WERI-Rb-1 (cell line): ENCODE results near the gene VIM.
A peak's percentile ranks its signal among the peaks of the same experiment; 100 is the strongest.
"Not testable (repeated sequence)": the region's sequence is repeated elsewhere in the genome, so short reads cannot be mapped to it uniquely, and the experiment has no call there.

Experiments
- DNase-seq: peaks from one replicate; pipeline ENCODE4 v3.0.0-alpha.2; 2020
- H3K27ac ChIP-seq: fragments of 250-450 bp; sonication (Bioruptor Pico); 2 replicates; pipeline ENCODE4 v1.5.1; 2020; ENCODE audit warnings: mild to moderate bottlenecking, moderate library complexity
- H3K27me3 ChIP-seq: fragments of 250-450 bp; sonication (Bioruptor Pico); 2 replicates; pipeline ENCODE4 v1.5.1; 2021; ENCODE audit warnings: mild to moderate bottlenecking, low read depth, moderate library complexity; ENCODE audit not compliant: insufficient read depth, severe bottlenecking
- H3K36me3 ChIP-seq: fragments of 250-450 bp; sonication (Bioruptor Pico); 2 replicates; pipeline ENCODE4 v1.5.1; 2020; ENCODE audit warnings: mild to moderate bottlenecking, moderate library complexity
- H3K4me3 ChIP-seq: 2 replicates; pipeline ENCODE4 v1.5.1; 2011; ENCODE audit warnings: low read depth, mild to moderate bottlenecking, control low read depth, low read length
- H3K9me3 ChIP-seq: fragments of 250-450 bp; sonication (Bioruptor Pico); 2 replicates; pipeline ENCODE4 v1.5.1; 2021; ENCODE audit warnings: mild to moderate bottlenecking, moderate library complexity; ENCODE audit not compliant: severe bottlenecking
- CTCF ChIP-seq: IDR thresholded peaks from 2 replicates; pipeline ENCODE4 v1.5.1; 2011; ENCODE audit warnings: low read depth, mild to moderate bottlenecking, control low read depth, inconsistent platforms, low read length

Gene VIM

GRCh38 chr10:17256051-17256450 is 28.0 kb downstream of the VIM start:
- H3K36me3 ChIP-seq: no peaks in the 10 kb centered on the region
- H3K4me3 ChIP-seq: no peak overlapping the region
- no peaks in the 10 kb centered on the region for H3K9me3 ChIP-seq
- no peak for TF ChIP-seq CTCF
- DNase-seq: no peak
- no peaks in the 10 kb centered on the region for H3K27me3 ChIP-seq
- H3K27ac ChIP-seq: no peak overlapping the region

GRCh38 chr10:17256627-17257026 is 28.6 kb downstream of the VIM start:
- no peaks in the 10 kb centered on the region for H3K9me3 ChIP-seq
- no peak for DNase-seq
- H3K36me3 ChIP-seq: no peaks in the 10 kb centered on the region
- no peak overlapping the region for H3K27ac ChIP-seq
- H3K4me3 ChIP-seq: no peak overlapping the region
- H3K27me3 ChIP-seq: no peaks in the 10 kb centered on the region
- no peak for TF ChIP-seq CTCF

GRCh38 chr10:17257466-17258321 is 29.7 kb downstream of the VIM start:
- Histone ChIP-seq H3K4me3 (no peak overlapping the region), H3K36me3 (no peaks in the 10 kb centered on the region), H3K9me3 (no peaks in the 10 kb centered on the region), H3K27me3 (no peaks in the 10 kb centered on the region), H3K27ac (no peak overlapping the region)
- DNase-seq: peak; percentile 28
- TF ChIP-seq CTCF: peak; percentile 48

DNA sequence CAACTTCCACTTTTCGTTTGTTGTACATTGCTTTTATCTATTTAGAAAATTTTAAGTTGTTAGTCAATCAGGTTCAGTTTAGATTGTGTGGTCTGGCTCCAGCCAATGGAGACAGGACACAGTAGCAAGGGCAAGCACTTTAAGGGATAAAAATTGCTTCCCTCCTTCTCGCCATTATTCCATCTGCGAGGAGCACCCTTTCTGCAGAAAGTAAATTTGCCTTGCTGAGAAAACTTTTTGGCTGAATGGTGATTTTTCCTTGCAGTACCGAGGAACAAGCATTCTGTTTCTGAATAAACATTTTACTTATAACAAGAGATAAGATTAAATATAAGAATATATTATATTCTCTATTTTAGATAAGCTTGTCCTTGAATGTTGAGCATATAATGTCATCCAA is 34.5 kb downstream of the VIM start:
- H3K9me3 ChIP-seq: no peaks in the 10 kb centered on the region
- no peaks in the 10 kb centered on the region for H3K27me3 ChIP-seq
- no peak for TF ChIP-seq CTCF
- H3K36me3 ChIP-seq: no peaks in the 10 kb centered on the region
- H3K27ac ChIP-seq: no peak overlapping the region
- DNase-seq: no peak
- H3K4me3 ChIP-seq: no peak overlapping the region

DNA sequence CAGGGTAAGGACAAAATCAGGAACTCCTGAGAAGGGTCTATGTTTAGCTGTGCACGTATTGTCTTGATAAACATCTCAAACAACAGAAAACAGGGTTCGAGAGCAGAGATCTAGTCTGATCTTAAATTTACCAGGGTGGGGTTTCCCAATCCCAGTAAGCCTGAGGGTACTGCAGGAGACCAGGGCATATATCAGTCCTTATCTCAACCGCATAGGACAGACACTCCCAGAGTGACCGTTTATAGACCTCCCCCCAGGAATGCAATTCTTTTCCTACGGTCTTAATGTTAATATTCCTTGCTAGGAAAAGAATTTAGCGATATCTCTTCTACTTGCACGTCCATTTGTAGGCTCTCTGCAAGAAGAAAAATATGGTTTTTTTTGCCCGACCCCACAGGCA is 35.5 kb downstream of the VIM start:
- no peaks in the 10 kb centered on the region for H3K36me3 ChIP-seq
- H3K27ac ChIP-seq: no peak overlapping the region
- no peak for TF ChIP-seq CTCF
- H3K27me3 ChIP-seq: no peaks in the 10 kb centered on the region
- H3K9me3 ChIP-seq: no peaks in the 10 kb centered on the region
- no peak overlapping the region for H3K4me3 ChIP-seq
- DNase-seq: no peak

DNA sequence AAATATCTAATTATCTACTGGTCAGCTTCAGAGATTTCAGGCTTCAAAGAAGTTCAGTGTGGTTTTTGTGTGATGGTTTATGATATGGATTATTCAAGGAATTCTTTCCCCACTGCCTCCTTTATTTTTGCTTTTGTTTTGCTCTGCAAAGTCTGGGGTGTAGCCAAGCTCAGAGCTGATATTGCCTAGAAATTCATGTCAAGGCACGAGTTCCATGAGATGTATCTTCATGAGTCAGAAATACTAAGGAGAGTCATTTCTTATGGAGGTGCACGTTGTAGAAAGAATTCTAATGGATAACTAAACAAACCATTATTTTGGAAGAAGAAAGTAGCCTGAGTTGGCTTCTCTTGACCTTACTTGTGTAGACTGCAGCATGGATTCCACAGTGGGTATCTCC is 37.4 kb downstream of the VIM start:
- H3K27ac ChIP-seq: no peak overlapping the region
- H3K4me3 ChIP-seq: no peak overlapping the region
- TF ChIP-seq CTCF: no peak
- DNase-seq: no peak
- H3K9me3 ChIP-seq: no peaks in the 10 kb centered on the region
- no peaks in the 10 kb centered on the region for H3K36me3 ChIP-seq
- H3K27me3 ChIP-seq: no peaks in the 10 kb centered on the region

DNA sequence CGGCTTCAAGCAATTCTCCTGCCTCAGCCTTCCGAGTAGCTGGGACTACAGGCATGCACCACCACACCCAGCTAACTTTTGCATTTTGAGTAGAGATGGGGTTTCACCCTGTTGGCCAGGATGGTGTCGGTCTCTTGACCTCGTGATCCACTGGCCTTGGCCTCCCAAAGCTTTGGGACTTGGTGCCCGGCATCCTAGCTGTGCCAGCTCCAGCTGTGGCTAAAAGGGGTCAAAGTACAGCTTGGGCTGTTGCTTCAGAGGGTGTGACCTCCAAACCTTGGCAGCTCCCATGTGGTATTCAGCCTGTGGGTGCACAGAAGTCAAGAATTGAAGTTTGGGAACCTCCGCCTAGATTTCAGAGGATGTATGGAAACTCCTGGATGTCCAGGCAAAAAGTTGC is 38.5 kb downstream of the VIM start:
- not testable (repeated sequence) for H3K9me3 ChIP-seq, H3K36me3 ChIP-seq, DNase-seq, H3K27ac ChIP-seq, H3K27me3 ChIP-seq, H3K4me3 ChIP-seq
